ENCODE measurements around the gene PABPN1L. TPM values are rescaled to one million over a fixed set of nuclear protein-coding genes. Genes with fewer than 3 reads are reported as not detected.
"Not testable (repeated sequence)": the region's sequence is repeated elsewhere in the genome, so short reads cannot be mapped to it uniquely, and the experiment has no call there.

Gene PABPN1L
- total RNA-seq, 1 experiment from 2014 or later: not detected

DNA sequence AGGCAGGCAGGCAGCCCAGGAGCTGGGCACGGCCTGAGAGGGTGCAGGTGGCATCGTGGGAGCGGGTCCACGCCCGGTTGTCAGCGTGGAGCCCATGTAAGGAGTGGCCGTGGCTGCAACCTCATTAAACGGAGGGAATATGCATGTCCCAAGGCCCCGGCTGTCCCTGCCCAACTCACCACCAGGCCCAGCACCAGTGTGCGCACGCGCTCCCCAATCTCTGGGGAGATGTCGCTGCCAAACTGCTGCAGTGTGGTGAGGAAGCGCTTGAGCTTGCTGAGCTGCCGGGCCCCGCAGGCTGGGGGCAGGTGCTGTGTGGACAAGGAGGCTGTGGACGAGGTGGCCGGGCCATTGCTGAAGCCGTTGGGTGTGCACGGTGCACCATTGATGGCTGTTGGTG, 25.6 kb upstream of the PABPN1L start:
- no peak for TF ChIP-seq CTCF (IDR thresholded peaks at IDR 0.05; ENCODE audit: insufficient read depth in 1 of 2, low read depth in 1 of 2, low read length in 1 of 2, severe bottlenecking in 1 of 2, unreplicated experiment in 1 of 2)
- no peak overlapping the region for H3K4me3 ChIP-seq (ENCODE audit: low read depth, low read length)
- Mint-ChIP-seq H3K27me3 (ENCODE audit: insufficient read depth, unreplicated experiment) (peaks cover 2% of the 10 kb centered on the region), H3K27ac (ENCODE audit: unreplicated experiment) (no peak overlapping the region), H3K36me3 (ENCODE audit: insufficient read depth, unreplicated experiment) (peaks cover 7% of the 10 kb centered on the region), H3K9me3 (ENCODE audit: unreplicated experiment) (no peaks in the 10 kb centered on the region), H3K4me1 (ENCODE audit: low read depth, unreplicated experiment) (no peaks in the 10 kb centered on the region), H3K4me3 (ENCODE audit: unreplicated experiment) (no peak overlapping the region)
- no TSS peak for BruUV-seq (replicated peaks)
- CTCF ChIA-PET: no interaction called here
- POLR2A ChIA-PET: no interaction called here
- intact Hi-C loops (cut with micrococcal nuclease; ENCODE audit: unreplicated experiment): no loop called here
- no peaks in the 10 kb centered on the region for H3K36me3 ChIP-seq (ENCODE audit: control insufficient read depth, insufficient read depth, low read length)
- H3K27me3 ChIP-seq (replicated peaks; ENCODE audit: control insufficient read depth, insufficient read depth, low read length): no peaks in the 10 kb centered on the region
- H3K4me1 ChIP-seq: no peaks in the 10 kb centered on the region
- no peak for DNase-seq
- H3K9me3 ChIP-seq: no peaks in the 10 kb centered on the region

GRCh38 chr16:88891083-88891482, 24.6 kb upstream of the PABPN1L start:
- no TSS peak for BruUV-seq (replicated peaks)
- Mint-ChIP-seq H3K27ac (ENCODE audit: unreplicated experiment) (no peak overlapping the region), H3K27me3 (ENCODE audit: insufficient read depth, unreplicated experiment) (peaks cover 2% of the 10 kb centered on the region), H3K36me3 (ENCODE audit: insufficient read depth, unreplicated experiment) (peaks cover 7% of the 10 kb centered on the region), H3K4me1 (ENCODE audit: low read depth, unreplicated experiment) (no peaks in the 10 kb centered on the region), H3K4me3 (ENCODE audit: unreplicated experiment) (no peak overlapping the region), H3K9me3 (ENCODE audit: unreplicated experiment) (no peaks in the 10 kb centered on the region)
- Histone ChIP-seq H3K4me3 (ENCODE audit: low read depth, low read length) (no peak overlapping the region), H3K36me3 (ENCODE audit: control insufficient read depth, insufficient read depth, low read length) (no peaks in the 10 kb centered on the region), H3K27me3 (replicated peaks; ENCODE audit: control insufficient read depth, insufficient read depth, low read length) (no peaks in the 10 kb centered on the region), H3K9me3 (no peaks in the 10 kb centered on the region), H3K4me1 (no peaks in the 10 kb centered on the region)
- ChIA-PET POLR2A (interaction anchor here (0.6 kb wide), 1 partner anchor 154 kb away, joined by 3 read pairs; no protein-coding TSS in a partner anchor), CTCF (no interaction called here)
- DNase-seq: no peak
- intact Hi-C loops (cut with micrococcal nuclease; ENCODE audit: unreplicated experiment): no loop called here
- TF ChIP-seq CTCF (IDR thresholded peaks at IDR 0.05; ENCODE audit: insufficient read depth in 1 of 2, low read depth in 1 of 2, low read length in 1 of 2, severe bottlenecking in 1 of 2, unreplicated experiment in 1 of 2): no peak

GRCh38 chr16:88889702-88890352, 23.4 kb upstream of the PABPN1L start:
- BruUV-seq (replicated peaks); CTCF ChIA-PET; H3K27ac Mint-ChIP-seq (ENCODE audit: unreplicated experiment); H3K27me3 ChIP-seq (replicated peaks; ENCODE audit: control insufficient read depth, insufficient read depth, low read length); H3K27me3 Mint-ChIP-seq (ENCODE audit: insufficient read depth, unreplicated experiment); H3K4me3 Mint-ChIP-seq (ENCODE audit: unreplicated experiment); H3K36me3 Mint-ChIP-seq (ENCODE audit: insufficient read depth, unreplicated experiment); H3K4me1 Mint-ChIP-seq (ENCODE audit: low read depth, unreplicated experiment); DNase-seq; POLR2A ChIA-PET; H3K4me1 ChIP-seq; H3K9me3 ChIP-seq; H3K36me3 ChIP-seq (ENCODE audit: control insufficient read depth, insufficient read depth, low read length); H3K9me3 Mint-ChIP-seq (ENCODE audit: unreplicated experiment); H3K4me3 ChIP-seq (ENCODE audit: low read depth, low read length); intact Hi-C loops (cut with micrococcal nuclease; ENCODE audit: unreplicated experiment): not testable (repeated sequence)
